Kidney (tissue), 14 donors: Measurements from ENCODE around the gene LRTM2. TPM values are rescaled to one million over a fixed set of nuclear protein-coding genes. Genes with fewer than 3 reads are reported as not detected.

Source experiments
- DNase-seq, 5 donors: peaks; one replicate each; pipeline ENCODE4 v3.0.0-alpha.2; 2013 to 2020
- FAIRE-seq: peaks from 2 replicates; lab custom pipeline; 2012; peaks lifted over from hg19 to GRCh38; lab: Jason Lieb, UNC
- H3K27ac ChIP-seq, 2 donors: one replicate each; pipeline ENCODE4 v1.7.0; 2013; ENCODE audit warnings: low read depth in 2 of 2, low read length in 2 of 2, inconsistent platforms in 1 of 2
- H3K27me3 ChIP-seq: one replicate; pipeline ENCODE4 v1.7.1; 2013; ENCODE audit warnings: low read length, inconsistent platforms; ENCODE audit not compliant: control insufficient read depth, insufficient read depth
- H3K36me3 ChIP-seq, 3 donors: one replicate each; pipeline versions ENCODE4 v1.7.0 to v1.7.1; 2013; ENCODE audit warnings: low read length in 3 of 3, control low read depth in 1 of 3, inconsistent platforms in 1 of 3; ENCODE audit not compliant: insufficient read depth in 3 of 3, control insufficient read depth in 2 of 3
- H3K4me1 ChIP-seq, 3 donors: one replicate each; pipeline versions ENCODE4 v1.7.0 to v1.7.1; 2013; ENCODE audit warnings: low read length in 3 of 3, inconsistent platforms in 1 of 3, low read depth in 1 of 3; ENCODE audit not compliant: control insufficient read depth in 2 of 3, insufficient read depth in 2 of 3
- H3K4me3 ChIP-seq, 3 donors: one replicate each; pipeline versions ENCODE4 v1.7.0 to v1.8.1; 2013; ENCODE audit warnings: low read length in 3 of 3, control low read depth in 1 of 3, inconsistent platforms in 1 of 3
- H3K9ac ChIP-seq, 3 donors: one replicate each; pipeline versions ENCODE4 v1.7.0 to v1.7.1; 2013; ENCODE audit warnings: low read length in 3 of 3, control low read depth in 1 of 3, inconsistent platforms in 1 of 3
- H3K9me3 ChIP-seq, 3 donors: one replicate each; pipeline versions ENCODE4 v1.7.0 to v1.7.1; 2013; ENCODE audit warnings: low read length in 3 of 3, control low read depth in 1 of 3, inconsistent platforms in 1 of 3; ENCODE audit not compliant: control insufficient read depth in 2 of 3, insufficient read depth in 1 of 3
- CTCF ChIP-seq: IDR thresholded peaks from 3 replicates; pipeline ENCODE4 v1.5.1; 2012; ENCODE audit warnings: mild to moderate bottlenecking, moderate library complexity, borderline replicate concordance; ENCODE audit not compliant: insufficient read depth; ENCODE audit errors: extremely low read depth
- intact Hi-C: fragments of 100-400 bp; cut with DNase I; formaldehyde crosslinking; loops from one replicate; pipeline ENCODE4 v1.11.1; 2022
- polyA plus RNA-seq: library from polyadenylated mRNA; stranded (reverse); fragments of 350-450 nt; fragmentation: Illumina TruSeq; extraction: RNeasy Lipid Tissue Mini Kit (QIAGEN cat#74804); gene quantifications from one replicate; pipeline ENCODE4 v1.2.3, GENCODE V29; 2014; ENCODE audit warnings: low read depth, low replicate concordance; ENCODE audit not compliant: insufficient read depth
- total RNA-seq: library from RNA; stranded (reverse); fragmentation: NEBNext Ultra II Directional; extraction: Animal tissue kit (Norgen Biotek cat#: 25700); gene quantifications from one replicate; pipeline ENCODE4 v1.2.1, GENCODE V29; 2021
- donor health status: control.
- donor health status: control.
- donor health status: control.
- donor health status: control.
- donor health status: control.
- donor health status: DM: yes; HTN: yes; CAD: no.
- donor health status: Normal renal cell carcinoma (clear cell type).

Gene LRTM2
- total and polyA plus RNA-seq, 2 donors from 2014 or later = not detected

GRCh38 chr12:1877169-1877878 lies 57.0 kb downstream of the LRTM2 start:
- no peaks in the 10 kb centered on the region for H3K4me1 ChIP-seq
- H3K27me3 ChIP-seq = no peaks in the 10 kb centered on the region
- DNase-seq (no peak), FAIRE-seq (no peak)
- H3K36me3 ChIP-seq = no peaks in the 10 kb centered on the region
- no peak overlapping the region for H3K27ac ChIP-seq
- intact Hi-C loops = no loop called here
- no peak overlapping the region for H3K4me3 ChIP-seq
- H3K9me3 ChIP-seq = no peaks in the 10 kb centered on the region
- no peak for TF ChIP-seq CTCF
- H3K9ac ChIP-seq = no peak overlapping the region

- H3K36me3 ChIP-seq = no peaks in the 10 kb centered on the region
- FAIRE-seq (no peak), DNase-seq (no peak)
- H3K9ac ChIP-seq = no peak overlapping the region
- no peaks in the 10 kb centered on the region for H3K27me3 ChIP-seq
- no peaks in the 10 kb centered on the region for H3K4me1 ChIP-seq
- no peak overlapping the region for H3K27ac ChIP-seq
- intact Hi-C loops = no loop called here
- TF ChIP-seq CTCF = no peak
- H3K4me3 ChIP-seq = no peak overlapping the region
- H3K9me3 ChIP-seq = no peaks in the 10 kb centered on the region
These were observed 57.8 kb downstream of the LRTM2 start for GRCh38 chr12:1878214-1878613.

- no peak for TF ChIP-seq CTCF
- Histone ChIP-seq H3K9ac (no peak overlapping the region), H3K27me3 (no peaks in the 10 kb centered on the region), H3K36me3 (no peaks in the 10 kb centered on the region), H3K27ac (no peak overlapping the region), H3K4me1 (no peaks in the 10 kb centered on the region), H3K9me3 (no peaks in the 10 kb centered on the region), H3K4me3 (no peak overlapping the region)
- intact Hi-C loops = no loop called here
- FAIRE-seq (no peak), DNase-seq (no peak)
These were observed 58.3 kb downstream of the LRTM2 start for GRCh38 chr12:1878695-1879094.

GRCh38 chr12:1879633-1880032 lies 59.3 kb downstream of the LRTM2 start:
- Histone ChIP-seq H3K27ac (no peak overlapping the region), H3K27me3 (no peaks in the 10 kb centered on the region), H3K4me1 (no peaks in the 10 kb centered on the region), H3K36me3 (no peaks in the 10 kb centered on the region), H3K9ac (no peak overlapping the region), H3K9me3 (no peaks in the 10 kb centered on the region), H3K4me3 (no peak overlapping the region)
- FAIRE-seq (no peak), DNase-seq (peak in 1 of 5 donors; percentile 35)
- TF ChIP-seq CTCF = no peak
- intact Hi-C loops = no loop called here
